ENCODE results near the gene CDKN2B-AS1.

GRCh38 chr9:22054529-22054928, 59.9 kb downstream of the CDKN2B-AS1 start:
- TF ChIP-seq POLR2A (IDR thresholded peaks at IDR 0.05) (no peak), POLR2AphosphoS5 (IDR thresholded peaks at IDR 0.05) (no peak)
- TF ChIP-seq, protein P1, sequence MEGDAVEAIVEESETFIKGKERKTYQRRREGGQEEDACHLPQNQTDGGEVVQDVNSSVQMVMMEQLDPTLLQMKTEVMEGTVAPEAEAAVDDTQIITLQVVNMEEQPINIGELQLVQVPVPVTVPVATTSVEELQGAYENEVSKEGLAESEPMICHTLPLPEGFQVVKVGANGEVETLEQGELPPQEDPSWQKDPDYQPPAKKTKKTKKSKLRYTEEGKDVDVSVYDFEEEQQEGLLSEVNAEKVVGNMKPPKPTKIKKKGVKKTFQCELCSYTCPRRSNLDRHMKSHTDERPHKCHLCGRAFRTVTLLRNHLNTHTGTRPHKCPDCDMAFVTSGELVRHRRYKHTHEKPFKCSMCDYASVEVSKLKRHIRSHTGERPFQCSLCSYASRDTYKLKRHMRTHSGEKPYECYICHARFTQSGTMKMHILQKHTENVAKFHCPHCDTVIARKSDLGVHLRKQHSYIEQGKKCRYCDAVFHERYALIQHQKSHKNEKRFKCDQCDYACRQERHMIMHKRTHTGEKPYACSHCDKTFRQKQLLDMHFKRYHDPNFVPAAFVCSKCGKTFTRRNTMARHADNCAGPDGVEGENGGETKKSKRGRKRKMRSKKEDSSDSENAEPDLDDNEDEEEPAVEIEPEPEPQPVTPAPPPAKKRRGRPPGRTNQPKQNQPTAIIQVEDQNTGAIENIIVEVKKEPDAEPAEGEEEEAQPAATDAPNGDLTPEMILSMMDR (IDR thresholded peaks at IDR 0.05): no peak

Data from sigmoid colon (tissue), 4 donors.